Measurements from ENCODE around the gene ZSCAN9. TPM values are rescaled to one million over a fixed set of nuclear protein-coding genes. Genes with fewer than 3 reads are reported as not detected.

The ZSCAN9 gene
- total RNA-seq, 2 donors from 2014 or later, result 1.6 to 1.9 TPM

GRCh38 chr6:28266563-28266961, 41.5 kb downstream of the ZSCAN9 start:
- DNase-seq (no peak), ATAC-seq (no peak)
- Mint-ChIP-seq H3K4me3 (no peak overlapping the region), H3K27me3 (no peaks in the 10 kb centered on the region), H3K36me3 (ENCODE audit: low read depth) (no peaks in the 10 kb centered on the region), H3K27ac (no peak overlapping the region), H3K4me1 (peaks cover 11% of the 10 kb centered on the region)
- no peaks in the 10 kb centered on the region for H3K9me3 ChIP-seq (ENCODE audit: control insufficient read depth, low read length, poor library complexity, severe bottlenecking)

DNA sequence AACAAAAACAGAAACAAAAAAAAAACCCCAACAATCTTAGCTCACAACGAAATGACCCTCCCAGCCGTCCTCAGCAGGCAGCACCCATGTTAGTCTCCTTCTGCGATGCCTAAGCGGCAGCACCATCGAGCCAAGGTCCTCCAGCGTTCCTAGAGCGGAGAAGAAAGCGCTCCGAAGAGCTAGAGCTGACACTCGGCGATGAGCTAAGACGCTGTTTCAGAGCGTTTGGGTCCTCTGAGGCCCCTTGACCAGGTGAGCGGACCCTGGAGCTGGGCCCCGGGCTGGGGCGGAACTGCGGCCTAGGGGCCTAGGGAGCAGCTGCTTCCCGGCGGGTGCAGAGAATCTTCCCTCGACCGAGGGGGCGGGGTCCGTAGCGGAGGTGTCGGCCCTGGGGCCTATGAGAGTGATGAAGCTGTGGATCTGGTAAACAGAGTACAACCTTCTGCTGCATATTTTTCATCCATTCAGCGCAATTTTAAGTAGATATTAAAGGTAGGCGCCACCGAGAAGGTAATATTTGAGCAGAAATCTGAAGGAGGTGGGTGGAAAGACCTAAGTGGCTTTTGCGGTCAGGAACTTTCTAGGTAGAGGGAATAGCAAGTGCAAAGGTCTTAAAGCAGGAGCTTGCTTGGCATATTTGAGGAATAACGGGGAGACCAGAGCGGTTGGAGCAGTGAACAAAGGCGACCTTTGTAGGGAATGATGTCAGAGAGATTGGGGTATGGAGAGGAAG, 42.1 kb downstream of the ZSCAN9 start, which contains the start of gene ZSCAN26:
TSS of gene ZSCAN26 (plus strand) at position 182 of the 733 bp plus-strand sequence. CDS start 4,777 bp downstream, outside the sequence.
- no peaks in the 10 kb centered on the region for H3K9me3 ChIP-seq (ENCODE audit: control insufficient read depth, low read length, poor library complexity, severe bottlenecking)
- no peaks in the 10 kb centered on the region for H3K27me3 Mint-ChIP-seq
- H3K4me3 Mint-ChIP-seq, result no peak within 1 kb of the TSS
- peaks cover 11% of the 10 kb centered on the region for H3K4me1 Mint-ChIP-seq
- DNase-seq (peak; percentile 46 to 84 (median 54)), ATAC-seq (peak; percentile 97)
- no peak within 1 kb of the TSS for H3K27ac Mint-ChIP-seq
- H3K36me3 Mint-ChIP-seq (ENCODE audit: low read depth), result no peaks in the 10 kb centered on the region

GRCh38 chr6:28267695-28268059, 42.6 kb downstream of the ZSCAN9 start:
- no peak for ATAC-seq

DNA sequence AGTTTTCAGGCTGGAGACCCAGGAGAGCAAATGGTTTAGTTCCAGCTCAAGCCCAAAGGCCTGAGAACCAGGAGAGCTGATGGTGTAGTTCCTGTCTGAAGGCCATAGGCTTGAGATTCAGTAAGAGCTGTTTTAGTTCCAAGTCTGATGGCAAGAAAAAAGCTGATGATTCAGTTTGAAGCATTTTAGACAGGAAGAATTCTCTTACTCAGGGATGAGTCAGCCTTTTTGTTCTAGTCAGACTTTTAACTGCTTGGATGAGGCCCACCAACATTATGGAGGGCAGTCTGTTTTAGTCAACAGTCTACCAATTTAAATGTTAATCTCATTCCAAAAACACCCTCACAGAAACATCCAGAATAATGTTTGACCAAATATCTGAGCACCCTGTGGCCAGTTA, 44.4 kb downstream of the ZSCAN9 start:
- Mint-ChIP-seq H3K27ac (no peak overlapping the region), H3K36me3 (ENCODE audit: low read depth) (peaks cover 5% of the 10 kb centered on the region), H3K27me3 (no peaks in the 10 kb centered on the region), H3K4me1 (peaks cover 15% of the 10 kb centered on the region), H3K4me3 (no peak overlapping the region)
- DNase-seq (no peak), ATAC-seq (no peak)
- no peaks in the 10 kb centered on the region for H3K9me3 ChIP-seq (ENCODE audit: control insufficient read depth, low read length, poor library complexity, severe bottlenecking)

More at GRCh38 chr6:28267695-28268059, 42.6 kb downstream of the ZSCAN9 start:
- H3K4me3 Mint-ChIP-seq, result no peak overlapping the region
- peaks cover 11% of the 10 kb centered on the region for H3K4me1 Mint-ChIP-seq
- no peak overlapping the region for H3K27ac Mint-ChIP-seq
- H3K27me3 Mint-ChIP-seq, result no peaks in the 10 kb centered on the region
- peaks cover 2% of the 10 kb centered on the region for H3K36me3 Mint-ChIP-seq (ENCODE audit: low read depth)
- DNase-seq, result no peak
- H3K9me3 ChIP-seq (ENCODE audit: control insufficient read depth, low read length, poor library complexity, severe bottlenecking), result no peaks in the 10 kb centered on the region

GRCh38 chr6:28274888-28275287, 49.8 kb downstream of the ZSCAN9 start:
- no peak for ATAC-seq
- H3K27me3 Mint-ChIP-seq, result no peaks in the 10 kb centered on the region
- H3K4me1 Mint-ChIP-seq, result peaks cover 17% of the 10 kb centered on the region
- DNase-seq, result no peak
- H3K27ac Mint-ChIP-seq, result peak overlapping the region; percentile 41
- H3K4me3 Mint-ChIP-seq, result no peak overlapping the region
- H3K36me3 Mint-ChIP-seq (ENCODE audit: low read depth), result peaks cover 13% of the 10 kb centered on the region
- H3K9me3 ChIP-seq (ENCODE audit: control insufficient read depth, low read length, poor library complexity, severe bottlenecking), result no peaks in the 10 kb centered on the region

- no peak for ATAC-seq
- no peak overlapping the region for H3K4me3 Mint-ChIP-seq
- peaks cover 7% of the 10 kb centered on the region for H3K27me3 Mint-ChIP-seq
- no peak for DNase-seq
- no peak overlapping the region for H3K27ac Mint-ChIP-seq
- peaks cover 13% of the 10 kb centered on the region for H3K36me3 Mint-ChIP-seq (ENCODE audit: low read depth)
- peaks cover 8% of the 10 kb centered on the region for H3K4me1 Mint-ChIP-seq
- H3K9me3 ChIP-seq (ENCODE audit: control insufficient read depth, low read length, poor library complexity, severe bottlenecking), result no peaks in the 10 kb centered on the region
Observed at GRCh38 chr6:28277746-28278145, 52.7 kb downstream of the ZSCAN9 start.

DNA sequence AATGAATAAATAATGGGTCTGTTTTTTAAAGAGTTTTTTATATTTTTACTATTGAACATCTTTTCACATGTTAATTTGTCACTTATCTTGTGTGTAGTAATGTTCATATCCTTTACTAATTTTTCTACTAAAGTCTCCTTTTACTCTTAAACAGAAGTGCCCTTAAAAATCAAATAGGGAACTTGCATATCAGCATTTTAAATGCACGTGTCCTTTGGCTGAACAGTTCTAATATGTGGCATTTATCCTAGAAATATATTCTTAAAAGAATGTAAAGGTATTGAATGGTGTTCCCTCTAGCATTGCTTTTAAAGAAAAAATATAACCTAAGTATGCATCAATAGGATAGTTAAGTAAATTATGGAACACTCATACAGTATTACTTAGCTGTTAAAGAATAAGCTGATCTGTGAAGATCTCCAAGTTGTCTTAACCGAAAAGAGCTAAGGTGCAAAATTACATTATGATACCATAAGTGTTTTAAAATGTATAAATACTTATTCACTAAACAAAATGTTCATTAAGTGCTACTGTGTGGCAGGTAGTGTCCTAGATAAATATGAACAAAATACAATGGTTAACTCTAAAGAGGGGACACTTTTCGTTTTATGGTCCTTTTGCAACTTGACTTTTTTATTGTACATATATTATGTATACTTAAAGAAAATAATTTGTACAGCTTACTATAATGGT, 55.7 kb downstream of the ZSCAN9 start:
- Mint-ChIP-seq H3K27me3 (peaks cover 19% of the 10 kb centered on the region), H3K4me3 (peak overlapping the region; percentile 82), H3K27ac (no peak overlapping the region), H3K36me3 (ENCODE audit: low read depth) (peaks cover 7% of the 10 kb centered on the region), H3K4me1 (no peaks in the 10 kb centered on the region)
- H3K9me3 ChIP-seq (ENCODE audit: control insufficient read depth, low read length, poor library complexity, severe bottlenecking), result no peaks in the 10 kb centered on the region
- ATAC-seq (no peak), DNase-seq (no peak)

GRCh38 chr6:28281288-28282064, 56.4 kb downstream of the ZSCAN9 start, which contains the start of gene PGBD1:
PGBD1 (plus strand) TSS chr6:28281572; CDS start chr6:28283814, 2,242 bp downstream.
- Mint-ChIP-seq H3K27ac (no peak within 1 kb of the TSS), H3K36me3 (ENCODE audit: low read depth) (peaks cover 3% of the 10 kb centered on the region), H3K4me3 (peak within 1 kb of the TSS; percentile 82), H3K27me3 (peaks cover 23% of the 10 kb centered on the region), H3K4me1 (no peaks in the 10 kb centered on the region)
- no peaks in the 10 kb centered on the region for H3K9me3 ChIP-seq (ENCODE audit: control insufficient read depth, low read length, poor library complexity, severe bottlenecking)
- DNase-seq, result peak; percentile 7 to 13 (median 9)
- peak; percentile 77 for ATAC-seq

GRCh38 chr6:28282926-28283325, 57.9 kb downstream of the ZSCAN9 start:
- no peaks in the 10 kb centered on the region for H3K9me3 ChIP-seq (ENCODE audit: control insufficient read depth, low read length, poor library complexity, severe bottlenecking)
- H3K27me3 Mint-ChIP-seq, result peaks cover 30% of the 10 kb centered on the region
- DNase-seq (no peak), ATAC-seq (no peak)
- no peak overlapping the region for H3K4me3 Mint-ChIP-seq
- H3K27ac Mint-ChIP-seq, result no peak overlapping the region
- H3K36me3 Mint-ChIP-seq (ENCODE audit: low read depth), result peaks cover 5% of the 10 kb centered on the region
- H3K4me1 Mint-ChIP-seq, result peaks cover 1% of the 10 kb centered on the region

Other genes with a start within 250 kb of the ZSCAN9 start
- 1 to 10 TPM; 4.7 to 5.4 TPM for gene ZNF165, start 144.7 kb upstream of the ZSCAN9 start, total RNA-seq
- 1 to 10 TPM; 7.8 to 8.3 TPM for gene ZSCAN16, start 100.7 kb upstream of the ZSCAN9 start, total RNA-seq
- gene ZKSCAN8, start 83.4 kb upstream of the ZSCAN9 start, total RNA-seq, result 10 to 100 TPM; 20.2 to 24.6 TPM
- gene ZKSCAN4, start 27.0 kb downstream of the ZSCAN9 start, total RNA-seq, result 1 to 10 TPM; 1.1 to 2.1 TPM
- not detected for gene NKAPL, start 34.0 kb downstream of the ZSCAN9 start, total RNA-seq
- 10 to 100 TPM in 1 of 2 donors, 1 to 10 TPM in 1; 7.3 to 14.9 TPM for gene ZSCAN26, start 41.9 kb downstream of the ZSCAN9 start, total RNA-seq
- gene PGBD1, start 56.3 kb downstream of the ZSCAN9 start, total RNA-seq, result 1 to 10 TPM; 1.1 to 1.3 TPM
- gene ZSCAN31, start 110.9 kb downstream of the ZSCAN9 start, total RNA-seq, result under 1 TPM; 0.77 to 0.86 TPM
- 1 to 10 TPM; 2.0 to 3.9 TPM for gene ZKSCAN3, start 124.7 kb downstream of the ZSCAN9 start, total RNA-seq
- gene ZSCAN12, start 174.5 kb downstream of the ZSCAN9 start, total RNA-seq, result 1 to 10 TPM; 2.9 TPM
- under 1 TPM; 0.12 to 0.52 TPM for gene ZSCAN23, start 218.2 kb downstream of the ZSCAN9 start, total RNA-seq

Measured in T-helper 17 cell (primary cell).